Lung microvascular endothelial cell (primary cell): ENCODE measurements around the gene PDLIM1. TPM values are rescaled to one million over a fixed set of nuclear protein-coding genes. Genes with fewer than 3 reads are reported as not detected.

Experiments used
- DNase-seq, 2 donors: peaks; one replicate each; pipeline versions ENCODE4 v3.0.0 to v3.0.0-alpha.2; 2010; ENCODE audit warnings: low read depth in 2 of 2
- total RNA-seq: library from RNA; depleted of rRNA; stranded (reverse); fragments of >200 nt; gene quantifications from 2 replicates; pipeline ENCODE4 v1.2.1, GENCODE V29; 2014

The PDLIM1 gene
- total RNA-seq, 1 donor from 2014 or later, result 93.7 TPM

GRCh38 chr10:95289003-95289920 is 1.5 kb downstream of the PDLIM1 start:
- DNase-seq, result peak in 1 of 2 donors; percentile 57

- no peak for DNase-seq
Observed at GRCh38 chr10:95288303-95288702, 2.5 kb downstream of the PDLIM1 start.

- peak in 1 of 2 donors; percentile 51 for DNase-seq
Observed at GRCh38 chr10:95287281-95287680, 3.5 kb downstream of the PDLIM1 start.

GRCh38 chr10:95286707-95287106 is 4.1 kb downstream of the PDLIM1 start:
- DNase-seq, result no peak

- no peak for DNase-seq
Observed at GRCh38 chr10:95285556-95285955, 5.2 kb downstream of the PDLIM1 start.

GRCh38 chr10:95284807-95285206 is 6.0 kb downstream of the PDLIM1 start:
- DNase-seq, result no peak

GRCh38 chr10:95282107-95282506 is 8.7 kb downstream of the PDLIM1 start:
- DNase-seq, result no peak

GRCh38 chr10:95281206-95281605 is 9.6 kb downstream of the PDLIM1 start:
- no peak for DNase-seq

GRCh38 chr10:95280637-95281036 is 10.2 kb downstream of the PDLIM1 start:
- DNase-seq, result no peak

GRCh38 chr10:95279042-95279820 is 11.6 kb downstream of the PDLIM1 start:
- peak in 1 of 2 donors; percentile 60 for DNase-seq

- peak in 1 of 2 donors; percentile 24 for DNase-seq
Observed at GRCh38 chr10:95278061-95278988, 12.5 kb downstream of the PDLIM1 start.

GRCh38 chr10:95277614-95278013 is 13.2 kb downstream of the PDLIM1 start:
- DNase-seq, result peak in 1 of 2 donors; percentile 23

- no peak for DNase-seq
Observed at GRCh38 chr10:95277201-95277570, 13.6 kb downstream of the PDLIM1 start.

GRCh38 chr10:95276367-95277200 is 14.2 kb downstream of the PDLIM1 start:
- DNase-seq, result peak; percentile 46 to 66

- peak in 1 of 2 donors; percentile 59 for DNase-seq
Observed at GRCh38 chr10:95275726-95276366, 15.0 kb downstream of the PDLIM1 start.

GRCh38 chr10:95273393-95274312 is 17.1 kb downstream of the PDLIM1 start:
- DNase-seq, result peak; percentile 92 to 95

- DNase-seq, result peak; percentile 88 to 95
Observed at GRCh38 chr10:95268438-95268837, 22.4 kb downstream of the PDLIM1 start.

- DNase-seq, result no peak
Observed at GRCh38 chr10:95267251-95267650, 23.6 kb downstream of the PDLIM1 start.

- peak; percentile 83 to 97 for DNase-seq
Observed at GRCh38 chr10:95266674-95267095, 24.1 kb downstream of the PDLIM1 start.
